ENCODE data around the gene CTBP2.
"Not testable (repeated sequence)": the region's sequence is repeated elsewhere in the genome, so short reads cannot be mapped to it uniquely, and the experiment has no call there.

Gene CTBP2

DNA sequence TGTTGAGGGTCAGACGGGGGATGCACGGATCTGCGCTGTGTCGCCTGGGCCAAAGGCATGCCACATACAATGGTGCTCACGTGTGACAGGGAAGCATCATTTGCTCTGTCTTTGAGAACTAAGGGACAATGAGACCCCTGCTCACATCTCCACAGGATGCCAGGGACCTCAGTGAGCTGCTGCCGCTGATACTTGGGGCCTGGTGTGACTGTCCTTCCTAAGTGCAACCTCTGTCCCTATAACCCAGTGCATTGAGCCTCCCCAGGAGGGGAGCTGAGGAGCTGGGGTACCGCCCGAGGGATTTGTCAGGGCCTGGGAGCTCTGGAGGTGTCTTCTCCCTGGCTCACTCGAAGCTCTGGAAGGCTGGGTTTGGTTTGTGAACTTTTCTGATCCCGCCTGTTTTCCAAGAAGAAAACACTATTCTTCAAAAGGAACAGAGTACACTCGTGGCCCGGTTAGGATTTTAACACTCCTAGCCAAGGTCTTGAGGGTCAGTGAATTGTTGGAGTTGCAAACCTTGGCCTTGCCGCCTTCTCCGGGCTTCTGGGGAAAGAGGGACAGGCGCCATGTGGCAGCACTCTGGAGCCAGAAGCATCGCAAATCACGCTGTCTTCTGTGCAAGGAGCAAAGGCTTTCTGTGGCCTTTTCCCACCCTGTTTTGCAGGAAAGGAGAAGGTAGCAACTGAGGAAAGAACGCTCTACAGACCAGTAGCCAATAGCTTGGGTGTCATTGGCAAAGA lies 26.2 kb upstream of the CTBP2 start:
- DNase-seq (ENCODE audit: low spot score): no peak

DNA sequence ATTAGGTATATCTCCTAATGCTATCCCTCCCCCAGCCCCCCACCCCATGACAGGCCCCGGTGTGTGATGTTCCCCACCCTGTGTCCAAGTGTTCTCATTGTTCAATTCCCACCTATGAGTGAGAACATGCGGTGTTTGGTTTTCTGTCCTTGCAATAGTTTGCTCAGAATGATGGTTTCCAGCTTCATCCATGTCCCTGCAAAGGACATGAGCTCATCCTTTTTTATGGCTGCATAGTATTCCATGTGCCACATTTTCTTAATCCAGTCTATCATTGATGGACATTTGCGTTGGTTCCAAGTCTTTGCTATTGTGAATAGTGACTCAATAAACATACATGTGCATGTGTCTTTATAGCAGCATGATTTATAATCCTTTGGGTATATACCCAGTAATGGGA lies 18.7 kb upstream of the CTBP2 start:
- DNase-seq (ENCODE audit: low spot score): not testable (repeated sequence)

DNA sequence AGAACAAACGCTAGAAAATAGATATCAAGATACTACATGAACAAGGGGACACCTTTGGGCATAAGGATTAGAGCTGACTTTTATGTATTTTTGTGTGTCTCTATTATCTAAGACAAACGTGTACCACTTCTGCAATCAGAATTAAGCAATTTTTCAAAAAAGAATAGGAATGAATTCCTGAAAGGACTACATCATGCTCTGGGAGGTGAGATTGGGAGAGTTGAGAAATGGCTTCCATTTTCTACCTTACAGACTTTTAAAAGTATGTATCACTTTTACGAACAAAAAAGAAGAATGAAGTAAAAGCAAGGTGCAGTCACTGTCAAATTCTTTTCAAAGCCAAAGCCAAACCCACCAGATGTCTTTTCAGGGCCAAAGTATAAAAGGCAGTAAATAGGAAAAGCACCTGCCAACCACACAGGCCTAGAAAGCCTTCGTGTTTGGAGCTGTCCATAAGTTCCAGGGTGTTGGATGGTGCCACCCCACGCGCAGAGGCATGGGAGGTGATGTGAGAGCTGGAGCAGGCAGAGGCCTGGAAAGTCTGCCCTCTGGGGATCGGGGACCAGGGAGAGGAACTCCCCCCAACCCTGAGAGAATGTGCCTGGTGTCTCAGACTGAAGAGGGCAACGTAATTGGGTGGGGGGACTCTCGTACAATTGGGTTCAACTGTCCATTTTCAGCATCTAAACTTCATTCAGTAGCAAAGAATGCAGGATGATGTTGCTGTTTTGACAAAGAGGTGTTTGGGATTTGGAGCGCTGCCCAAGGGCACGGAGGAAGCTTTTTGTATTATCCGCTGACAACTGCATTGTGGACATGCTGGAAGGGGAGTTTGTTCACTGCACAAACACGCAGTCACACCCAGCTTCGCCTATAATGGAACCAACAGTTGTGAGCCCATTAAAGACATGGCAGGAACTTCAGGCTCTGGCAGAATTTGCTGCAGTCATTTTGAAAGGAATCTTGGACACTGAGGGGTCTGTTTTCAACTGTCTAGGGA lies 17.6 kb upstream of the CTBP2 start:
- no peak for DNase-seq (ENCODE audit: low spot score)

DNA sequence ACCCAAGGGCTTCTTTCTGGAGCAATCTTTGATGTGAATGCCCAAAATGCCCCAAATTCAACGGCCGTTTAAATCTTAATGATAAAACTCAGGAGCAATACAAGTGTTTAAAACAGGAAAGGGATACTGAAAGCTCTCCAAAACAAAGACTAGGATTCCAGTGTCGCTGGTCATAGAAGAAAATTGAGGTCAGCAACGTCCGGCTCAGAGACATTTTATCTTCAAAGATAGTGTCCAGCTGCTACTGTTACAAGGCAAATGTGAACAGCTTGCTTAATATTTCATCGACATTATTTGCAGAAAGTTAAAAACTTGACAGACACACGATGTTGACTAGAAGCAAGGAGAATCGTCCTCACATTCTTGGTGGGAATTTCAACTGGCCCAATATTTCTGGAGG lies 15.4 kb upstream of the CTBP2 start:
- DNase-seq (ENCODE audit: low spot score): no peak

DNA sequence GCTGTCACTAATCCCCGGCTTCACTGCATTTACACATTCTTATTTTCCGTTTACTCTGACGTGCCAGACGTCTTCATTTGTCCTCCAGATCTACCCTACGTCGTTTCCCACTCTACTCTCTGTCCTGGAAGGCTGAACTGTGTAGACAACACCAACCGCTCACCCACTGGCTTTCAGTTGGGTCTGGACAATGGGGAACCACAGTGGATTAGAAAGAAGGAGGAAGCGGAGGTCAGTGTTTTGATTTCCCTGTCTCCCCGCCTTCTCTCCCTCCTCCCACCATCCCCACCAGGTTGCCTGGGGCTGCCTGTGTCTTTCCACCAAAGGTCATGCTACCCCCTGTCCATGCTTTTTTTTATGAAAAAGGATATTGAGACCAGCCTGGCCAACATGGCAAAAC lies 14.0 kb upstream of the CTBP2 start:
- no peak for DNase-seq (ENCODE audit: low spot score)

DNA sequence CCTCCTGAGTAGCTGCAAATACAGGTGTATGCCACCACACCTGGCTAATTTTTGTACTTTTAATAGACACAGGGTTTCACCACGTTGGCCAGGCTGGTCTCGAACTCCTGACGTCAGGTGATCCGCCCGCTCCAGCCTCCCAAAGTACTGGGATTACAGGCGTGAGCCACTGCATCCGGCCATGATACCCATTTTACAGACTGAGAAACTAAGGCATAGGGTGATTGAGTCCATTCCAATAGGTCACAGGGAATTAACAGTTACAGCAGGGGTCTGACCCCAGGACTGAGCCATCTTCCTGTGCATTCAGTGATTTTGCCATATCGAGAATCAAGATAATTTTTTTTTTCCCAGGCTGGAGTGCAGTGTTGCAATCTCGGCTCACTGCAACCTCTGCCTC lies 12.3 kb upstream of the CTBP2 start:
- no peak for DNase-seq (ENCODE audit: low spot score)

DNA sequence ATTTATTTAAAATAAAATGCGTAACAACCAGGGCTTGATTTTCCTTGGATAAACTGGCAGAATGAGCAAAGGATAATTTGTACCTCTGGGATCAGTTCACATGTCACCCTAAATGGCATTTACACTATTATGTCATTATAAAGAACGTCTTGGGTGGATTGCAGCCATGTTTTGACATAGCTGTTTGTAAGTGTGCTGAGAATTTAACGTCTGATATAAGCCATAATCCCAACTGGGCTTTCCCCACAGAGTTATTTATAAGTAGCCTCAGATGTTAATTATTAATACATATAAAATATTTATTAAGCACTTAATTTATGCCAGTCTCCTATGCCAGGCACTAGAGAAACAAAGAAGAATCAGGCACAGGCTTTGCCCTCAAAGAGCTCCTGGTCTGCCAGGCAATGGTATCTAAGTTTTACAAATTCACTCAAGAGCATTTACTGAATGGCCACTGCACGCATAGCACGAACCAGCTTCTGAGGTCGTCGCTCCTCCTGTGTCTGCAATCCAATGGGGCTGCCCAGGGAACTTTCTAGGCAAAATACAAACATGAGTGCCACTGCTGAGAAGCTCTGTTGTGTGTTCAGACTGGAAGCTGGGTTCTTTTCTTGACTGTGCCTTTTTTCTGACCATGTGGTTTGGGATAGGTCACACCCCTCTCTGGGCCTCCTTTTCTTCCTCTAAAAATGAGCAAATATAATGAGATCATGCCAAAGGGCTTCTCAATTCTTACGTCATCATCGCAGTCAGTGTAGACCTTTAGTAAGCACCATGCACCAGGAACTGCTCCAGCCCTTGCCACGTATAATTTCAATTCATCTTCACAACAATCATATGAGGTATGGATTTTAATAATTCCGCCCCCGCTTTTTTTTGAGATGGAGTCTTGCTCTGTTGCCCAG lies 11.3 kb upstream of the CTBP2 start:
- no peak for DNase-seq (ENCODE audit: low spot score)

DNA sequence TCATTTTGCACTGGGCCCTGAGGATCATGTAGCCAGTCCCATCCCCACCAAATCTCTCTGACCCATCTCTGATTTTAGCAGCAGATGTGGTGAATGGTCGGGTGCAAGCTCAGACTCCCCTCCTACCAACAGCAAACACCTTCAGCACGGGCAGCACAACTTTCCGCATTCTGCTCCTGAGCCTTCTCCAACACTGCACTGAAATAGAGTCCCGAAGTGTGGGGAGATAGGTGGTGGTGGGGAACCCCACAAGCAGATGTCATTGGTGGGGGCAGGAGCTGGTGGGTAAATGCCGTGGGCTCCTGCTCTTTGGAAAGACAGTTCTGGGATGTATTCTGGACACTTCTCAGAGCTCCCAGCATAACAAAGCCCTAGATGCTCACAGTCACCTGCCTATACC lies 9.6 kb upstream of the CTBP2 start:
- no peak for DNase-seq (ENCODE audit: low spot score)

DNA sequence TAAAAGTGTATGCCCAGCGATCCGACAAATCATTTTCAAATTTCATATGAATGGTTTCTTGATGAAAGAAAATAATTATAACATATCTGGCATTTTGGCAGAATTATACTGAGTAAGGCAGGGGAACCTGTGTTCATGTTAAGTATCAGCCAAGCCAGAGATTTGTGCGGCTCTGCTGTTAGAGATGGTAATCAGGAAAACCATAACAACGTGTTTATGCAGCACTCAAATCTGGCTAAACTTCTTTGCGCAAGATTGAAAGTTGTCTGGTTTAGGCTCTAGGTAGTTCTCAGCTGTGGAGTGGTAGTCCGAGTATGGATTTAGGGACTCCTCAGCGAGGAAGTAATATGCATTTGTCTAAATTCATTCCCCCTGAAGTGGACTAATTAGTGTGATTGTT lies 8.9 kb upstream of the CTBP2 start:
- DNase-seq (ENCODE audit: low spot score): no peak

DNA sequence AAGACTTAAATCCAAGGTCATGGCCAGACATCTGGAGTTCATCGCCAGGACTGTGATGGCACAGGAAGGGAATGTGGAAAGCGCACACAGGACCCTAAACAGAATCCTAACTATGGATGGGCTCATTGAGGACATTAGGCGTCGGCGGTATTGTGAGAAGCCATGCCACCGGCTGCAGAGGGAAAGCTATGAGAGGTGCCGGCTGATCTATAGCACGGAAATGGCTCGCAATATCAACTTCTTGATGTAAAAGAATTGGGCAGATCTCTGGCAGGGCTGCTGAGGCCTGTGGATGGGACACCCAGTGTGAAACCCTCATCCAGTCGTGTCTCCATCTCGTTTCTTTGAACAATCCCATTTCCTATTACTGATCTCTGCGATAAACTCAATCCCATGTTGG lies 6.3 kb upstream of the CTBP2 start:
- DNase-seq (ENCODE audit: low spot score): no peak

DNA sequence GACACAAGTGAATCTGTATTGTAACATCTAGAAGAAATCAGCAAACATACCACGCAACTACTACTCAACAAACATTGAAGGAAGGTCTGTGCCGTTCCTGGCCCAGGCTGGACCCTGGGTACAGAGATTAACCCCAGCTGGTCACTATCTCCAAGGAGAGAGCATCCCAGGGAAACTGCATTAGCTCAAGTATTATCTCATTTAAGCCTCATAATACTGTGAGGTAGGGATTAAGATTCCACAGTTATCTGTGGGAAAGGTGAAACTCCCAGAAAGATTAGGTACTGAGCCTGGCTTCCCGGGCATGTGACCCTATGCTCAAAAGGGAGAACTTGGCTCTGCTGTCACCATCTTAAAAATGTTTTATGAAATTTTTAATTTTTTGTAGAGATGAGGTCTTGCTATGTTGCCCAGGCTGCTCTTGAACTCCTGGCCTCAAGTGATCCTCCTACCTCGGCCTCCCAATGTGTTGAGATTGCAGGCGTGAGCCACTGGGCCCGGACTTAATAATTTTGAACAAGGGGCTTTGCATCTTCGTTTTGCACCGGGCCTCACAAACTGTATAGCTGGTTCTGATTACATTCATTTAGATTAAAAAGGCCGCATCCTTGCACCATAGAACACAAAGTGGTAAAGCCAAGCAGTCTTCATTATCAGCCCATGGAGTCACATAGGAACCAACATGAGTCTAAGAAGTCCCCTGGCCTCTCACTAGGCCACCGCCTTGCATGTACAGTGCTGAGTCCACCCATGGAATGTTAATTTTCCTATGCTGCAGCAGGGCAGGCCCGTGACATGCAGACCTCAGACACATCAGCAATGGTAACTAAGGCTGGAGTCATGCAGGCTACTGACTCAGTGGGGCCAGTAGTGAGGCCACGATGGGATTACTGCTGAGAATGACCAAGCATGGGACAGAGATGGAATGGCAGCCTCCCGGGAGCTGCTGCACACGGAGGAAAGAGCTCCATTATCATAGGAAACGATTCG lies 5.5 kb upstream of the CTBP2 start:
- no peak for DNase-seq (ENCODE audit: low spot score)

DNA sequence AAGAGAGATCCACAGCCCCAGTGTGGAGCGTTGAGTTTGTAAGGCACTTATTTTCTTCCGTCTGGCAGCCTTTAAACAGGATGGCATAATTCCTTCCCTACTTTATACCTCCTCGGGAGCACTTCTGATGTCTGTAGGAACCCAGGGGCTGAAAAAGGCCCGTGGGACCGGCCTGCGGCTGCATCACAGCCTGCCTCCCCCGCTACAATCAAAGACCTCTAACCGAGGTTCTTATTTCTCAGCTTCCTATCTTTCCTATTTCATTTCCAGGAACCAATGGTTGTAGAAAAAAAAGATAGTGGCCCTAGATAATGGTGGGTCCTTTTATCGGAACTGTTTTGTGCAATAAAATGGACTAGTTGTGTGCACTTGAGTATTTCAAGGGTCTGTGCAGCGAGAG lies 4.1 kb upstream of the CTBP2 start:
- no peak for DNase-seq (ENCODE audit: low spot score)

DNA sequence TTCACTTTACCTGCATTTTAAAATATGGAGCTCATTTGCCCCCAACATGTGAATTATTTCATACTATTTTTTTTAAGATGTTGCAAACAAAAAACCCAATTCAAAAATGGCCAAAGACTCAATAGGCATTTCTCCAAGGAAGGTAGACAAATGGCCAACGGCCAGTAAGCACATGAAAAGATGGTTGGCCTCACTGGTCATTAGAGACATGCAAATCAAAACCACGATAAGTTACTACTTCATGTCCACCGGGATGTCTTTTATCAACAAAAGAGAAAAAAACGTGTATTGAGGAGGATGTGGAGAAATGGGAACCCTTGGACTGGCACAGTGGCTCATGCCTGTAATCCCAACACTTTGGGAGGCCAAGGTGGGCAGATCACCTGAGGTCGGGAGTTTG lies 3.4 kb upstream of the CTBP2 start:
- DNase-seq (ENCODE audit: low spot score): no peak

DNA sequence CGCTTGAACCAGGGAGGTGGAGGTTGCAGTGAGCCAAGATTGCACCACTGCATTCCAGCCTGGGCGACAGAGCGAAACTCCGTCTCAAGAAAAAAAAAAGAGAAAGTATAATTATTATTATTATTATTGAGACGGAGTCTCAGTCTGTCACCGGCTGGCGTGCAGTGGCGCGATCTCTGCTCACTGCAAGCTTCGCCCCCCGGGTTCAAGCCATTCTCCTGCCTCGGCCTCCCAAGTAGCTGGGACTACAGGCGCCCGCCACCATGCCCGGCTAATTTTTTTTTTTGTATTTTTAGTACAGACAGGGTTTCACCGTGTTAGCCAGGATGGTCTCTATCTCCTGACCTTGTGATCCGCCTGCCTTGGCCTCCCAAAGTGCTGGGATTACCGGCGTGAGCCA lies 2.9 kb upstream of the CTBP2 start:
- not testable (repeated sequence) for DNase-seq (ENCODE audit: low spot score)

DNA sequence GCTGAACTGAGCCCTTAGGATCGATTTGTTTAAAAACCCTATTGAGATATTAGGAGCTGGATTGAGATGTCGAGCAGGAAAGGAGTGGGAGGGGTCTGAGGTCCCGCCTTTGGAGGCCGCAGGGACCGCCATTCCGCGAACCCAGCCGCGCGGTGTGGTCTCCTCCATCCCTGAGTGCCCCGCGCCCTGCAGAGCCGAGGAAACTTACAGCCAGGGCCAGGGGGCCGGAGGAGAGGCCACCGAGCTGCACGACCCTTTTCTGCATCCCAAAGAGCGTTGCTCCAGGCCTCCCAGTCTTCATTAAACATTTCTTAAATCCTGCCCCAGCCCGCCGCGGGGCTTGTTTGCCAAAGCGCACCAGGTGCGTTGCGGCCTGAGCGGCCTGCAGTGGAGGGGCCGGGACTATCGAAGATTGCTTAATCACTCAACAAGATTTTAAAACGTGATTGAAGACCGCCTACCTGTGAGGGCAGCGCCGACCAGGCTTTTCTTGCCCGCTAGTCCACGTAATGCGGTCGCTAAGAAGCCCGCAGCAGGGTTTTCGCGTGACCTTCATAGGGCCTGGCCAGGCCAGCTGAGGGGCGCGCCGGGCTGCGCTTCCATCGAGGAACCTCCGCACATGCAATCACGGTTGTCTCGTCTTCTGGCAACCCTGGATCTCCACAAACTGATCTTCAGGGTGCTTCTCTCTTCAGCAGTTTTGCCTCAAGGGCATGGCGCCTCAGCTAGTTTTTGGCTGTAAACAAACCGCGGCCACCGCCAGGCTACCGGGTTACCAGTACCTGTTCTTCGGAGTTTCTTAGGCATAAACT lies 2.0 kb upstream of the CTBP2 start:
- DNase-seq (ENCODE audit: low spot score): no peak

DNA sequence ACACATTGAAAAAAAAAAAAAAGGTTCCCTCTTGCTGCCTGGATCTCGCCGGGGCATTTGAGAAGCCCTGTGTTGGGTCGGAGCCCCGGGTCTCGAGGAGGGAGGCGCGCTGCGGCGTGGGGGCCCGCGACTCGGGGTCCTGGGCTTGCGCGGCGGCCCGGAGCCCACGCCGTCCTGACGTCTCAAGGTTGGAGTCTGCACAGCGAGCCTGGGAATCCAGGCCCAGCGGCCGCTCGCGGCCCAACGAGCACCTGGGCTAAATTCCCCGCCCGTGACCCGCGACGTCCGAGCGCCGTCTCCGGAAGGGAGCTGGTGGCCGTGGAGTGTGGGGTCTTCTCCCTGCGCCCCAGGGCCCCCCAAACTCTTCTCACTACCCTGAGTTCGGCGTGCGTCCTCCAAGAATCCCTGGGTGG lies 1.4 kb upstream of the CTBP2 start:
- peak; percentile 18 for DNase-seq (ENCODE audit: low spot score)

DNA sequence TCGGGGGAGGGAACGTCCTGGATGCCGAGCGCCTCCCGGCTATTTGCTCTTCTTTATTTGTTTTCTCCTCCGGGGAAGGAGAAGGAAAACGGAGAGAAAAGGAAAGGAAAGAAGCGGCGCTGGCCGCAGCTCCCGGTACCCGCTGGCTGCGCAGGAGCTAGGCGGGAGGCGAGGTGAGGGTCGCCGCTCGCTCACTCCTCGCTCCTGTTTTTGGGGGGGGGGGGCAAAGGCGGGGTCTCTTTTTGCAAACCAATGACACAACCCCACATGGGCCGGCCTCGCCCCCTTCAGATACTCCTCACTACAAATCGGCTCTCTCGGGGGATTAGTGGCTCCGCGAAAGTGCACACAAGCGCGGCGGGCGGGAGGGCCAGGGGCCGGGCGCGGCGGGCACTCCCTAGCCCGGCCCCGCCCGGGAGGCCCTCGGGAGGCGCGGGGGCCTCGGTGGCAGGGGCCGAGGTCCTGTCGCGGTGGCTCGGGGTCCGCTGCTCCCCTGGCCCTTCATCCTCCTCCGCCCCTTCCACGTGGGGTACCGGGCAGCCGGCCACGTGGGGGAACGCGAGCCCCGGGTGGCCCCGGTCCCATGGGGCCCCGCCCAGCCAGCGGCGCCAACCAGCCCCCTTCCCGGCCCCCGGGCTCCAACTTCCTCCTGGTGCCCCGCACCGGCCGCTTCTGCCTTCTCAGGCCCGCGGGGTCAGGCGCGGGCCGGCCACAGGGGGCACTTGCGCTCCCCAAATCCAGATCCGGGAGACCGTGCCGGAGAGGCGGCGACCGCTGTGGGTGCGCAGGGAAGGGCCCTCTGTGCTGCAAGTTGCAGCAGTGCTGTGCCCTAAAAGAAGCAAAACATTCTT lies 718 bp upstream of the CTBP2 start:
- DNase-seq (ENCODE audit: low spot score): peak; percentile 84

DNA sequence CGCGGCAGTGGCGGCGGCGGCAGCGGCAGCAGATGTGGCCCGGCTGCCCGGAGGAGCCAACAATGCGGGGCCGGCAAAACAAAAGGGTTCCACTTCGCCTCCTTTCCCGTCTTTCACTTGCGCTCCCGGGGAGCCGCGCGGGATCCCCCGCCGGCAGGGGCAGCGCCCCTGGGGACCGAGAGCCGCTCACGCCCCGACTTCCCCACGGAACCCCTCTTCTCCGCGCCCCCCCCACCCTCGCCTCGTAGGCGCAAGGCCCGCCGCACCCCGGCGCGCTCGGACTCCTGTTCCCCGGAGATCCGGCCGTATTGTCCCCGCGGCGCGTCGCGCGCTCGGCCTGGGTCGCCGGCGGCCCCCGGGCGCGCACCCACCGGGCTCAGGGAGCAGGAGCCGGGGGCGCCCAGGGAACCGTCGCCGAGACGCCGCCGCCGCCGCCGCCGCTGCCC lies 854 bp downstream of the CTBP2 start:
- peak; percentile 27 for DNase-seq (ENCODE audit: low spot score)

All from AG08395 (cell line).